Measurements from ENCODE around the gene DSE.
A peak's percentile ranks its signal among the peaks of the same experiment; 100 is the strongest.

DSE gene

GRCh38 chr6:116439522-116440051 is 68.8 kb downstream of the DSE start:
- ChIA-PET CTCF (interaction anchor here (0.8 to 3.7 kb wide), 10 partner anchors 9 to 152 kb away, joined by 3 to 15 read pairs (median 4); no protein-coding TSS in a partner anchor), POLR2A (no interaction called here)
- no peak for TF ChIP-seq CTCF (IDR thresholded peaks at IDR 0.05; ENCODE audit: control extremely low read depth, extremely low read depth, low read depth, missing control alignments)
- no peak for DNase-seq (ENCODE audit: extremely low spot score)

- POLR2A ChIA-PET = no interaction called here
- no peak for TF ChIP-seq CTCF (IDR thresholded peaks at IDR 0.05; ENCODE audit: control extremely low read depth, extremely low read depth, low read depth, missing control alignments)
These were observed 72.4 kb downstream of the DSE start for GRCh38 chr6:116443105-116443504.

GRCh38 chr6:116444092-116444491 is 73.3 kb downstream of the DSE start:
- ChIA-PET CTCF (interaction anchor here (0.6 to 6.9 kb wide), 20 partner anchors 8 to 175 kb away, joined by 3 to 61 read pairs (median 4); partner anchors contain the start of genes CALHM4 and CALHM6), POLR2A (no interaction called here)
- TF ChIP-seq CTCF (IDR thresholded peaks at IDR 0.05; ENCODE audit: control extremely low read depth, extremely low read depth, low read depth, missing control alignments) = peak; percentile 71
- DNase-seq (ENCODE audit: extremely low spot score) = peak; percentile 32

More at GRCh38 chr6:116443105-116443504, 72.4 kb downstream of the DSE start:
- no peak for DNase-seq (ENCODE audit: extremely low spot score)
- CTCF ChIA-PET = interaction anchor here (0.8 to 6.9 kb wide), 6 partner anchors 10 to 129 kb away, joined by 3 to 61 read pairs (median 8); no protein-coding TSS in a partner anchor

GRCh38 chr6:116444575-116444974 is 73.8 kb downstream of the DSE start:
- DNase-seq (ENCODE audit: extremely low spot score) = no peak
- CTCF ChIA-PET = interaction anchor here (0.6 to 6.9 kb wide), 23 partner anchors 8 to 176 kb away, joined by 3 to 61 read pairs (median 4); partner anchors contain the start of genes CALHM4 and CALHM6
- TF ChIP-seq CTCF (IDR thresholded peaks at IDR 0.05; ENCODE audit: control extremely low read depth, extremely low read depth, low read depth, missing control alignments) = no peak
- POLR2A ChIA-PET = no interaction called here

- ChIA-PET CTCF (interaction anchor here (0.7 to 6.9 kb wide), 18 partner anchors 8 to 176 kb away, joined by 3 to 61 read pairs (median 4); partner anchors contain the start of genes CALHM4 and CALHM6), POLR2A (no interaction called here)
- no peak for TF ChIP-seq CTCF (IDR thresholded peaks at IDR 0.05; ENCODE audit: control extremely low read depth, extremely low read depth, low read depth, missing control alignments)
- DNase-seq (ENCODE audit: extremely low spot score) = no peak
These were observed 74.4 kb downstream of the DSE start for GRCh38 chr6:116445102-116445501.

- POLR2A ChIA-PET = interaction anchor here (0.7 kb wide), 1 partner anchor 284 kb away, joined by 3 read pairs; no protein-coding TSS in a partner anchor
- CTCF ChIA-PET = interaction anchor here (1.2 to 6.9 kb wide), 5 partner anchors 16 to 177 kb away, joined by 3 to 61 read pairs (median 3); no protein-coding TSS in a partner anchor
- no peak for DNase-seq (ENCODE audit: extremely low spot score)
- no peak for TF ChIP-seq CTCF (IDR thresholded peaks at IDR 0.05; ENCODE audit: control extremely low read depth, extremely low read depth, low read depth, missing control alignments)
These were observed 75.7 kb downstream of the DSE start for GRCh38 chr6:116446399-116446798.
